PC-3 (cell line): ENCODE data around the gene TMEM219.

Source experiments
- CTCF ChIP-seq: fragments of 300-600 bp; sonication (generic); conservative IDR thresholded peaks from 2 replicates; pipeline ENCODE4 v1.5.1; 2017; ENCODE audit warnings: antibody characterized with exemption, low read depth, mild to moderate bottlenecking, low read length
- EZH2 ChIP-seq: fragments of 300-600 bp; sonication (generic); IDR thresholded peaks from one replicate; pipeline ENCODE4 v1.6.1; 2017; ENCODE audit warnings: antibody characterized with exemption, mild to moderate bottlenecking, low read length; ENCODE audit not compliant: unreplicated experiment

- TF ChIP-seq CTCF (no peak), EZH2 (no peak)
Observed at GRCh38 chr16:29922986-29923501, 38.8 kb upstream of the TMEM219 start.
